Measurements from ENCODE around the gene FARS2. TPM values are rescaled to one million over a fixed set of nuclear protein-coding genes. Genes with fewer than 3 reads are reported as not detected.

The FARS2 gene
- total RNA-seq, 4 donors from 2014 or later, result 10.6 to 24.9 (median 15.2) TPM

- 82% methylated on average over 12 of the region's 12 CpGs for WGBS
- H3K36me3 ChIP-seq, result peaks cover 0 to under 1% (median 0%) of the 10 kb centered on the region in 4 donors
- intact Hi-C loops (cut with DNase I), result no loop called here
- H3K4me1 ChIP-seq, result peaks cover 0 to 5% (median 1%) of the 10 kb centered on the region in 4 donors
- H3K27me3 ChIP-seq, result no peaks in the 10 kb centered on the region
- TF ChIP-seq POLR2A (IDR thresholded peaks at IDR 0.05; ENCODE audit: low read depth) (no peak), POLR2AphosphoS5 (IDR thresholded peaks at IDR 0.05) (no peak), EP300 (IDR thresholded peaks at IDR 0.05) (no peak), CTCF (IDR thresholded peaks at IDR 0.05) (no peak)
- H3K27ac ChIP-seq (replicated peaks in 1 of 4), result no peak overlapping the region
- H3K9me3 ChIP-seq, result no peaks in the 10 kb centered on the region
- DNase-seq (ENCODE audit: extremely low spot score), result no peak
- H3K4me3 ChIP-seq, result no peak overlapping the region
Measured at GRCh38 chr6:5746053-5746758, 484.9 kb downstream of the FARS2 start.

GRCh38 chr6:5746759-5747130, 485.4 kb downstream of the FARS2 start:
- H3K27ac ChIP-seq (replicated peaks in 1 of 4), result no peak overlapping the region
- WGBS, result over 99% methylated on average over 3 of the region's 3 CpGs
- no peaks in the 10 kb centered on the region for H3K27me3 ChIP-seq
- peaks cover 4 to 11% (median 6%) of the 10 kb centered on the region in 4 donors for H3K4me1 ChIP-seq
- no peak overlapping the region for H3K4me3 ChIP-seq
- intact Hi-C loops (cut with DNase I), result no loop called here
- no peak for DNase-seq (ENCODE audit: extremely low spot score)
- no peak for TF ChIP-seq POLR2A (IDR thresholded peaks at IDR 0.05; ENCODE audit: low read depth)
- no peak for TF ChIP-seq EP300 (IDR thresholded peaks at IDR 0.05)
- no peak for TF ChIP-seq POLR2AphosphoS5 (IDR thresholded peaks at IDR 0.05)
- TF ChIP-seq CTCF (IDR thresholded peaks at IDR 0.05), result no peak
- no peaks in the 10 kb centered on the region for H3K36me3 ChIP-seq
- H3K9me3 ChIP-seq, result no peaks in the 10 kb centered on the region

- intact Hi-C loops (cut with DNase I), result no loop called here
- H3K4me1 ChIP-seq, result peaks cover 7 to 14% (median 12%) of the 10 kb centered on the region in 4 donors
- TF ChIP-seq POLR2AphosphoS5 (IDR thresholded peaks at IDR 0.05) (no peak), EP300 (IDR thresholded peaks at IDR 0.05) (no peak), CTCF (IDR thresholded peaks at IDR 0.05) (no peak), POLR2A (IDR thresholded peaks at IDR 0.05; ENCODE audit: low read depth) (no peak)
- no peak for DNase-seq (ENCODE audit: extremely low spot score)
- H3K9me3 ChIP-seq, result no peaks in the 10 kb centered on the region
- H3K27ac ChIP-seq (replicated peaks in 1 of 4), result no peak overlapping the region
- H3K27me3 ChIP-seq, result no peaks in the 10 kb centered on the region
- WGBS, result 90% methylated on average over 2 of the region's 2 CpGs
- no peaks in the 10 kb centered on the region for H3K36me3 ChIP-seq
- H3K4me3 ChIP-seq, result no peak overlapping the region
Measured at GRCh38 chr6:5747379-5747778, 486.1 kb downstream of the FARS2 start.

- H3K27ac ChIP-seq (replicated peaks in 1 of 4), result no peak overlapping the region
- no peak for DNase-seq (ENCODE audit: extremely low spot score)
- intact Hi-C loops (cut with DNase I), result no loop called here
- no peak overlapping the region for H3K4me3 ChIP-seq
- no peak for TF ChIP-seq POLR2AphosphoS5 (IDR thresholded peaks at IDR 0.05)
- TF ChIP-seq EP300 (IDR thresholded peaks at IDR 0.05), result no peak
- TF ChIP-seq POLR2A (IDR thresholded peaks at IDR 0.05; ENCODE audit: low read depth), result no peak
- no peak for TF ChIP-seq CTCF (IDR thresholded peaks at IDR 0.05)
- no peaks in the 10 kb centered on the region for H3K27me3 ChIP-seq
- H3K9me3 ChIP-seq, result peaks cover 0 to 8% (median 3%) of the 10 kb centered on the region in 4 donors
- H3K36me3 ChIP-seq, result no peaks in the 10 kb centered on the region
- H3K4me1 ChIP-seq, result peaks cover 7 to 20% (median 15%) of the 10 kb centered on the region in 4 donors
- WGBS, result 97% methylated on average over 3 of the region's 6 CpGs
Measured at GRCh38 chr6:5749016-5749650, 487.8 kb downstream of the FARS2 start.
